K562 (cell line): ENCODE results near the gene SOS2. TPM values are rescaled to one million over a fixed set of nuclear protein-coding genes. Genes with fewer than 3 reads are reported as not detected.
A peak's percentile ranks its signal among the peaks of the same experiment; 100 is the strongest.

Experiments
- ARID3B ChIP-seq: fragments of 250-450 bp; sonication (Bioruptor Pico); IDR thresholded peaks from 2 replicates; pipeline ENCODE4 v1.4.0; 2020; ENCODE audit warnings: borderline replicate concordance
- ATF7 ChIP-seq: fragments of 450-650 bp; IDR thresholded peaks from 2 replicates; pipeline ENCODE4 v1.7.1; 2014; ENCODE audit warnings: mild to moderate bottlenecking, moderate library complexity
- CREBBP ChIP-seq: IDR thresholded peaks from one replicate; pipeline ENCODE4 v1.6.1; 2012; ENCODE audit warnings: low read depth, mild to moderate bottlenecking, control low read depth, inconsistent platforms, low read length
- CTCFL ChIP-seq: IDR thresholded peaks from 2 replicates; pipeline ENCODE4 v1.6.1; 2011; ENCODE audit warnings: borderline replicate concordance, low read depth, mild to moderate bottlenecking, moderate library complexity, low read length; ENCODE audit not compliant: insufficient read depth, poor library complexity, severe bottlenecking
- ETS1 ChIP-seq: conservative IDR thresholded peaks from 2 replicates; pipeline ENCODE4 v1.6.1; 2011; ENCODE audit warnings: low read depth, mild to moderate bottlenecking, low read length; ENCODE audit not compliant: control insufficient read depth
- ETV1 ChIP-seq: fragments of 450-650 bp; conservative IDR thresholded peaks from 2 replicates; pipeline ENCODE4 v1.6.1; 2016; ENCODE audit warnings: missing genetic modification characterization, control low read depth, low read depth, missing compliant biosample characterization
- FOS ChIP-seq: IDR thresholded peaks from 3 replicates; pipeline ENCODE4 v1.6.1; 2011; ENCODE audit not compliant: insufficient read length; ENCODE audit errors: extremely low read depth
- HNRNPL ChIP-seq: fragments of 200-400 bp; formaldehyde crosslinking; IDR thresholded peaks from 2 replicates; pipeline ENCODE4 v1.6.1; 2017; ENCODE audit warnings: low read depth, mild to moderate bottlenecking, low read length
- KHSRP ChIP-seq: fragments of 450-650 bp; IDR thresholded peaks from 2 replicates; pipeline ENCODE4 v1.6.1; 2017
- LEF1 ChIP-seq: fragments of 450-650 bp; IDR thresholded peaks from 2 replicates; pipeline ENCODE4 v1.6.1; 2016; ENCODE audit warnings: mild to moderate bottlenecking
- MTA1 ChIP-seq: fragments of 450-650 bp; IDR thresholded peaks from 2 replicates; pipeline ENCODE4 v1.6.1; 2017; ENCODE audit warnings: borderline replicate concordance
- NCOA6 ChIP-seq: fragments of 450-650 bp; IDR thresholded peaks from 2 replicates; pipeline ENCODE4 v1.6.1; 2017; ENCODE audit warnings: mild to moderate bottlenecking
- NFATC3 ChIP-seq: fragments of 450-650 bp; IDR thresholded peaks from 2 replicates; pipeline ENCODE4 v1.6.1; 2017; ENCODE audit warnings: mild to moderate bottlenecking
- NFIX ChIP-seq: fragments of 250-450 bp; sonication (Bioruptor Pico); IDR thresholded peaks from 2 replicates; pipeline ENCODE4 v1.4.0; 2020; ENCODE audit warnings: low read depth, mild to moderate bottlenecking, moderate library complexity
- NFRKB ChIP-seq: fragments of 450-650 bp; IDR thresholded peaks from 2 replicates; pipeline ENCODE4 v1.6.1; 2016; ENCODE audit warnings: low read depth
- PURB ChIP-seq: sonication (generic); formaldehyde crosslinking; IDR thresholded peaks from 2 replicates; pipeline ENCODE4 v1.9.0; 2021; ENCODE audit warnings: low read depth, mild to moderate bottlenecking, missing genetic modification reagents
- SIN3B ChIP-seq: fragments of 450-650 bp; IDR thresholded peaks from 2 replicates; pipeline ENCODE4 v1.6.1; 2017; ENCODE audit warnings: low read depth, mild to moderate bottlenecking, moderate library complexity
- SMAD4 ChIP-seq: fragments of 250-450 bp; sonication (Bioruptor Pico); conservative IDR thresholded peaks from 2 replicates; pipeline ENCODE4 v1.8.0; 2021; ENCODE audit warnings: inconsistent platforms, mild to moderate bottlenecking, moderate library complexity
- TCF3 ChIP-seq: sonication (generic); formaldehyde crosslinking; IDR thresholded peaks from 2 replicates; pipeline ENCODE4 v1.4.0; 2020; ENCODE audit warnings: mild to moderate bottlenecking, missing genetic modification reagents
- ZNF146 ChIP-seq: IDR thresholded peaks from one replicate; pipeline ENCODE4 v1.6.1; 2018; ENCODE audit warnings: missing compliant biosample characterization; ENCODE audit not compliant: unreplicated experiment
- ZNF224 ChIP-seq: sonication (generic); formaldehyde crosslinking; IDR thresholded peaks from 2 replicates; pipeline ENCODE4 v1.8.0; 2022; ENCODE audit warnings: mild to moderate bottlenecking, missing genetic modification reagents
- ZNF274 ChIP-seq: IDR thresholded peaks from 2 replicates; pipeline ENCODE4 v1.6.1; 2011; ENCODE audit warnings: low read depth, mild to moderate bottlenecking, low read length, moderate library complexity, borderline replicate concordance
- ZNF507 ChIP-seq: conservative IDR thresholded peaks from 2 replicates; pipeline ENCODE4 v1.6.1; 2017; ENCODE audit warnings: missing genetic modification characterization, missing compliant biosample characterization
- ZNF668 ChIP-seq: fragments of 250-450 bp; sonication (Bioruptor Pico); IDR thresholded peaks from 2 replicates; pipeline ENCODE4 v1.8.0; 2022; ENCODE audit warnings: mild to moderate bottlenecking, inconsistent platforms
- ZNF764 ChIP-seq: fragments of 250-450 bp; sonication (Bioruptor Pico); IDR thresholded peaks from 2 replicates; pipeline ENCODE4 v1.4.0; 2020; ENCODE audit warnings: low read depth, mild to moderate bottlenecking, moderate library complexity
- ZSCAN29 ChIP-seq: fragments of 450-650 bp; IDR thresholded peaks from 2 replicates; pipeline ENCODE4 v1.6.1; 2017
- polyA plus RNA-seq, 8 experiments: library from polyadenylated mRNA; depleted of rRNA in 4 of 8; stranded (reverse) in 5 of 8; unstranded in 3 of 8; fragments of >200 nt; fragmentation: Nextera tagmentation in 2 of 8; fragmentation: Illumina TruSeq in 1 of 8; extraction: Ambion mirVana in 2 of 8; extraction: Trizol in 1 of 8; gene quantifications; 2 replicates each; pipeline versions ENCODE4 v1.2.1 to v1.2.3, GENCODE V29; 2011 to 2014; ENCODE audit warnings: inconsistent platforms in 1 of 8, missing spikeins in 1 of 8
- total RNA-seq, 7 experiments: library from RNA; depleted of rRNA in 6 of 7; stranded (reverse); fragments of >200 nt in 6 of 7; fragmentation: Illumina TruSeq in 2 of 7; extraction: Trizol in 2 of 7; gene quantifications; 2 replicates each; pipeline versions ENCODE4 v1.2.1 to v1.2.3, GENCODE V29; 2011 to 2021; ENCODE audit warnings: low replicate concordance in 1 of 7

The SOS2 gene
- total and polyA plus RNA-seq, 9 of the 15 experiments (the other 6 are each of a cell fraction or from before 2014, with no cell fraction given) = 2.2 to 13.1 (median 10.5) TPM

GRCh38 chr14:50116181-50116956, 115.0 kb downstream of the SOS2 start, which contains the start of gene VCPKMT (continued):
- peak; percentile 67 for TF ChIP-seq ATF7
- no peak for TF ChIP-seq ZSCAN29
- TF ChIP-seq ETV1 (tag) = no peak; the same call in 1 of the 2 replicates
- TF ChIP-seq CTCFL = no peak
- TF ChIP-seq ZNF274 = no peak
- TF ChIP-seq HNRNPL = 0 out of 2 replicates have a peak, but pooled peaks have one; percentile 30
- no peak for TF ChIP-seq TCF3 (CRISPR knock-in tag)
- no peak for TF ChIP-seq ZNF146 (CRISPR knock-in tag)
- peak; percentile 96 for TF ChIP-seq SIN3B
- 0 out of 2 replicates have a peak, but pooled peaks have one; percentile 43 for TF ChIP-seq NFRKB
- TF ChIP-seq KHSRP = peak; percentile 66
- TF ChIP-seq ARID3B (CRISPR knock-in tag) = no peak
- no peak for TF ChIP-seq PURB
- no peak; the same call in none of the 2 replicates for TF ChIP-seq LEF1
- peak; percentile 97 for TF ChIP-seq MTA1
- TF ChIP-seq ZNF224 (CRISPR knock-in tag) = no peak
- TF ChIP-seq NCOA6 = no peak
- no peak for TF ChIP-seq ZNF507
- TF ChIP-seq ETS1 = peak; percentile 66; the same call in 1 of the 2 replicates
- TF ChIP-seq FOS = no peak
- no peak for TF ChIP-seq ZNF668
- no peak for TF ChIP-seq CREBBP
- no peak for TF ChIP-seq ZNF764 (CRISPR knock-in tag)
- TF ChIP-seq SMAD4 (CRISPR knock-in tag) = peak; percentile 38; the same call in 1 of the 2 replicates
- TF ChIP-seq NFATC3 = no peak
- no peak for TF ChIP-seq NFIX (CRISPR knock-in tag)
